Measurements from ENCODE around the gene NPPB.

- TF ChIP-seq CTCF (IDR thresholded peaks at IDR 0.05; ENCODE audit: insufficient read depth, low read length, poor library complexity, severe bottlenecking) (no peak), EZH2phosphoT487 (conservative IDR thresholded peaks at IDR 0.05; ENCODE audit: low read length) (no peak)
Observed at GRCh38 chr1:11858158-11858557, 587 bp downstream of the NPPB start.
